Measurements from ENCODE around the gene SCUBE1.
A peak's percentile ranks its signal among the peaks of the same experiment; 100 is the strongest.

Gene SCUBE1

GRCh38 chr22:43209523-43209890 is 133.7 kb downstream of the SCUBE1 start:
- Histone ChIP-seq H3K27me3 (ENCODE audit: control insufficient read depth in 3 of 3, insufficient read depth in 3 of 3, low read depth in 1 of 3, low read length in 3 of 3) (peaks cover 0 to 21% (median 0%) of the 10 kb centered on the region in 3 experiments), H4K8ac (ENCODE audit: low read depth, low read length) (no peak overlapping the region), H3K4me2 (ENCODE audit: insufficient read depth, low read length, poor library complexity, severe bottlenecking) (no peak overlapping the region), H3K9me3 (replicated peaks in 1 of 2; ENCODE audit: control insufficient read depth in 2 of 2, insufficient read depth in 1 of 2, low read depth in 1 of 2, low read length in 2 of 2) (no peaks in the 10 kb centered on the region), H3K9ac (ENCODE audit: low read depth, low read length, poor library complexity) (peak overlapping the region; percentile 44), H2AK5ac (ENCODE audit: low read depth, low read length) (no peak overlapping the region), H3K36me3 (replicated peaks in 1 of 2; ENCODE audit: control insufficient read depth in 2 of 2, insufficient read depth in 2 of 2, low read length in 2 of 2) (peaks cover 0 to 52% of the 10 kb centered on the region in 2 donors), H4K91ac (ENCODE audit: low read depth, low read length, poor library complexity) (no peak overlapping the region), H3K4me3 (ENCODE audit: low read length in 2 of 2) (no peak overlapping the region), H3K79me1 (ENCODE audit: low read depth, low read length) (peaks cover 7% of the 10 kb centered on the region), H3K18ac (ENCODE audit: low read length) (no peak overlapping the region), H3K14ac (ENCODE audit: low read length) (no peak overlapping the region), H3K23ac (ENCODE audit: low read depth, low read length, poor library complexity) (peak overlapping the region; percentile 55), H2BK120ac (ENCODE audit: low read depth, low read length) (no peak overlapping the region), H2BK15ac (ENCODE audit: low read length) (no peak overlapping the region), H2BK5ac (ENCODE audit: low read length) (no peak overlapping the region), H2AFZ (ENCODE audit: low read length) (no peak overlapping the region), H3K4me1 (ENCODE audit: control insufficient read depth in 2 of 2, insufficient read depth in 1 of 2, low read depth in 1 of 2, low read length in 2 of 2) (peaks cover 4 to 6% of the 10 kb centered on the region in 2 donors), H3K27ac (replicated peaks; ENCODE audit: low read length) (no peak overlapping the region), H3K4ac (ENCODE audit: low read length) (no peak overlapping the region), H2BK12ac (ENCODE audit: low read length) (no peak overlapping the region)
- no peak for DNase-seq (ENCODE audit: low spot score)
- no CpG with 5 or more reads among the region's 15 CpGs for WGBS, 2 donors (ENCODE audit: extremely low coverage in 2 of 2, insufficient read length in 2 of 2, insufficient replicate concordance in 1 of 2)

GRCh38 chr22:43208703-43209522 is 134.3 kb downstream of the SCUBE1 start:
- no peak overlapping the region for H3K4me3 ChIP-seq (ENCODE audit: low read length in 2 of 2)
- no peak overlapping the region for H2BK120ac ChIP-seq (ENCODE audit: low read depth, low read length)
- H3K79me1 ChIP-seq (ENCODE audit: low read depth, low read length): peaks cover 7% of the 10 kb centered on the region
- H3K27me3 ChIP-seq (ENCODE audit: control insufficient read depth in 3 of 3, insufficient read depth in 3 of 3, low read depth in 1 of 3, low read length in 3 of 3): peaks cover 0 to 19% (median 0%) of the 10 kb centered on the region in 3 experiments
- no peak overlapping the region for H3K18ac ChIP-seq (ENCODE audit: low read length)
- no peak overlapping the region for H4K8ac ChIP-seq (ENCODE audit: low read depth, low read length)
- H3K23ac ChIP-seq (ENCODE audit: low read depth, low read length, poor library complexity): no peak overlapping the region
- H2BK5ac ChIP-seq (ENCODE audit: low read length): no peak overlapping the region
- no peak overlapping the region for H2AK5ac ChIP-seq (ENCODE audit: low read depth, low read length)
- no peak overlapping the region for H3K4me2 ChIP-seq (ENCODE audit: insufficient read depth, low read length, poor library complexity, severe bottlenecking)
- no peak overlapping the region for H3K27ac ChIP-seq (replicated peaks; ENCODE audit: low read length)
- H3K36me3 ChIP-seq (replicated peaks in 1 of 2; ENCODE audit: control insufficient read depth in 2 of 2, insufficient read depth in 2 of 2, low read length in 2 of 2): peaks cover 0 to 53% of the 10 kb centered on the region in 2 donors
- no peak overlapping the region for H2AFZ ChIP-seq (ENCODE audit: low read length)
- H3K9ac ChIP-seq (ENCODE audit: low read depth, low read length, poor library complexity): no peak overlapping the region
- H4K91ac ChIP-seq (ENCODE audit: low read depth, low read length, poor library complexity): no peak overlapping the region
- peaks cover 4 to 6% of the 10 kb centered on the region in 2 donors for H3K4me1 ChIP-seq (ENCODE audit: control insufficient read depth in 2 of 2, insufficient read depth in 1 of 2, low read depth in 1 of 2, low read length in 2 of 2)
- WGBS, 2 donors (ENCODE audit: extremely low coverage in 2 of 2, insufficient read length in 2 of 2, insufficient replicate concordance in 1 of 2): no CpG with 5 or more reads among the region's 26 CpGs
- no peak for DNase-seq (ENCODE audit: low spot score)
- H2BK15ac ChIP-seq (ENCODE audit: low read length): no peak overlapping the region
- no peaks in the 10 kb centered on the region for H3K9me3 ChIP-seq (replicated peaks in 1 of 2; ENCODE audit: control insufficient read depth in 2 of 2, insufficient read depth in 1 of 2, low read depth in 1 of 2, low read length in 2 of 2)
- H3K4ac ChIP-seq (ENCODE audit: low read length): no peak overlapping the region
- no peak overlapping the region for H2BK12ac ChIP-seq (ENCODE audit: low read length)
- no peak overlapping the region for H3K14ac ChIP-seq (ENCODE audit: low read length)

- DNase-seq (ENCODE audit: low spot score): no peak
- peaks cover 0 to 56% of the 10 kb centered on the region in 2 donors for H3K36me3 ChIP-seq (replicated peaks in 1 of 2; ENCODE audit: control insufficient read depth in 2 of 2, insufficient read depth in 2 of 2, low read length in 2 of 2)
- no peaks in the 10 kb centered on the region for H3K9me3 ChIP-seq (replicated peaks in 1 of 2; ENCODE audit: control insufficient read depth in 2 of 2, insufficient read depth in 1 of 2, low read depth in 1 of 2, low read length in 2 of 2)
- H2BK5ac ChIP-seq (ENCODE audit: low read length): peak overlapping the region; percentile 49
- H3K4me1 ChIP-seq (ENCODE audit: control insufficient read depth in 2 of 2, insufficient read depth in 1 of 2, low read depth in 1 of 2, low read length in 2 of 2): peaks cover 0 to 6% of the 10 kb centered on the region in 2 donors
- no peak overlapping the region for H3K23ac ChIP-seq (ENCODE audit: low read depth, low read length, poor library complexity)
- no peak overlapping the region for H4K8ac ChIP-seq (ENCODE audit: low read depth, low read length)
- no peak overlapping the region for H2BK15ac ChIP-seq (ENCODE audit: low read length)
- H3K18ac ChIP-seq (ENCODE audit: low read length): no peak overlapping the region
- H2AFZ ChIP-seq (ENCODE audit: low read length): no peak overlapping the region
- peaks cover 0 to 12% (median 0%) of the 10 kb centered on the region in 3 experiments for H3K27me3 ChIP-seq (ENCODE audit: control insufficient read depth in 3 of 3, insufficient read depth in 3 of 3, low read depth in 1 of 3, low read length in 3 of 3)
- no peak overlapping the region for H4K91ac ChIP-seq (ENCODE audit: low read depth, low read length, poor library complexity)
- H3K4me3 ChIP-seq (ENCODE audit: low read length in 2 of 2): no peak overlapping the region
- no peak overlapping the region for H3K9ac ChIP-seq (ENCODE audit: low read depth, low read length, poor library complexity)
- peaks cover 7% of the 10 kb centered on the region for H3K79me1 ChIP-seq (ENCODE audit: low read depth, low read length)
- no peak overlapping the region for H2BK12ac ChIP-seq (ENCODE audit: low read length)
- no peak overlapping the region for H3K27ac ChIP-seq (replicated peaks; ENCODE audit: low read length)
- H3K14ac ChIP-seq (ENCODE audit: low read length): peak overlapping the region; percentile 63
- H3K4ac ChIP-seq (ENCODE audit: low read length): no peak overlapping the region
- no peak overlapping the region for H2BK120ac ChIP-seq (ENCODE audit: low read depth, low read length)
- no peak overlapping the region for H3K4me2 ChIP-seq (ENCODE audit: insufficient read depth, low read length, poor library complexity, severe bottlenecking)
- H2AK5ac ChIP-seq (ENCODE audit: low read depth, low read length): no peak overlapping the region
- no CpG with 5 or more reads among the region's 26 CpGs for WGBS, 2 donors (ENCODE audit: extremely low coverage in 2 of 2, insufficient read length in 2 of 2, insufficient replicate concordance in 1 of 2)
These were observed 135.1 kb downstream of the SCUBE1 start for GRCh38 chr22:43207849-43208702.

- Histone ChIP-seq H2BK15ac (ENCODE audit: low read length) (no peak overlapping the region), H3K23ac (ENCODE audit: low read depth, low read length, poor library complexity) (no peak overlapping the region), H3K27me3 (ENCODE audit: control insufficient read depth in 3 of 3, insufficient read depth in 3 of 3, low read depth in 1 of 3, low read length in 3 of 3) (peaks cover 0 to 15% (median 0%) of the 10 kb centered on the region in 3 experiments), H3K27ac (replicated peaks; ENCODE audit: low read length) (no peak overlapping the region), H3K4me1 (ENCODE audit: control insufficient read depth in 2 of 2, insufficient read depth in 1 of 2, low read depth in 1 of 2, low read length in 2 of 2) (peaks cover 0 to 7% of the 10 kb centered on the region in 2 donors), H4K8ac (ENCODE audit: low read depth, low read length) (no peak overlapping the region), H2BK12ac (ENCODE audit: low read length) (no peak overlapping the region), H3K36me3 (replicated peaks in 1 of 2; ENCODE audit: control insufficient read depth in 2 of 2, insufficient read depth in 2 of 2, low read length in 2 of 2) (peaks cover 0 to 61% of the 10 kb centered on the region in 2 donors), H3K4me2 (ENCODE audit: insufficient read depth, low read length, poor library complexity, severe bottlenecking) (no peak overlapping the region), H3K18ac (ENCODE audit: low read length) (no peak overlapping the region), H3K4me3 (ENCODE audit: low read length in 2 of 2) (no peak overlapping the region), H4K91ac (ENCODE audit: low read depth, low read length, poor library complexity) (no peak overlapping the region), H3K9ac (ENCODE audit: low read depth, low read length, poor library complexity) (peak overlapping the region; percentile 3), H2AK5ac (ENCODE audit: low read depth, low read length) (no peak overlapping the region), H2BK120ac (ENCODE audit: low read depth, low read length) (no peak overlapping the region), H3K9me3 (replicated peaks in 1 of 2; ENCODE audit: control insufficient read depth in 2 of 2, insufficient read depth in 1 of 2, low read depth in 1 of 2, low read length in 2 of 2) (no peaks in the 10 kb centered on the region), H3K79me1 (ENCODE audit: low read depth, low read length) (peaks cover 7% of the 10 kb centered on the region), H3K4ac (ENCODE audit: low read length) (no peak overlapping the region), H3K14ac (ENCODE audit: low read length) (peak overlapping the region; percentile 63), H2AFZ (ENCODE audit: low read length) (peak overlapping the region; percentile 13), H2BK5ac (ENCODE audit: low read length) (peak overlapping the region; percentile 49)
- no CpG with 5 or more reads among the region's 13 CpGs for WGBS, 2 donors (ENCODE audit: extremely low coverage in 2 of 2, insufficient read length in 2 of 2, insufficient replicate concordance in 1 of 2)
- DNase-seq (ENCODE audit: low spot score): no peak
These were observed 135.8 kb downstream of the SCUBE1 start for GRCh38 chr22:43207386-43207785.

All from neuronal stem cell (in vitro differentiated cells).